DOHH2 (cell line): ENCODE data around the gene NFIA.
"Not testable (repeated sequence)": the region's sequence is repeated elsewhere in the genome, so short reads cannot be mapped to it uniquely, and the experiment has no call there.

Experiments used
- H3F3A ChIP-seq: fragments of 200-600 bp; sonication (generic), shearing (Covaris generic); 2 replicates; pipeline ENCODE4 v1.6.0; 2016; ENCODE audit warnings: antibody characterized with exemption, mild to moderate bottlenecking; ENCODE audit not compliant: control insufficient read depth, insufficient read depth
- H3K27ac ChIP-seq: fragments of 200-600 bp; sonication (generic); 2 replicates; pipeline ENCODE4 v1.5.1; 2014; ENCODE audit warnings: low read depth, mild to moderate bottlenecking, low read length, moderate library complexity
- H3K27me3 ChIP-seq: fragments of 200-600 bp; sonication (generic); 2 replicates; pipeline ENCODE4 v1.6.1; 2014; ENCODE audit warnings: mild to moderate bottlenecking, low read length, mixed read lengths; ENCODE audit not compliant: control insufficient read depth
- H3K36me3 ChIP-seq: fragments of 200-600 bp; sonication (generic); 2 replicates; pipeline ENCODE4 v1.6.1; 2014; ENCODE audit warnings: mild to moderate bottlenecking, low read length, moderate library complexity, mixed read lengths; ENCODE audit not compliant: control insufficient read depth
- H3K4me1 ChIP-seq: fragments of 200-600 bp; sonication (generic); 2 replicates; pipeline ENCODE4 v1.6.1; 2014; ENCODE audit warnings: mild to moderate bottlenecking, low read length, mixed read lengths; ENCODE audit not compliant: control insufficient read depth
- H3K4me2 ChIP-seq: fragments of 200-600 bp; sonication (generic); 2 replicates; pipeline ENCODE4 v1.6.0; 2014; ENCODE audit warnings: mild to moderate bottlenecking, low read length, moderate library complexity
- H3K4me3 ChIP-seq: fragments of 200-600 bp; sonication (generic); 2 replicates; pipeline ENCODE4 v1.5.1; 2014; ENCODE audit warnings: mild to moderate bottlenecking, low read length, mixed read lengths
- H3K79me2 ChIP-seq: fragments of 200-600 bp; sonication (generic); 2 replicates; pipeline ENCODE4 v1.6.1; 2014; ENCODE audit warnings: mild to moderate bottlenecking, low read length, mixed read lengths; ENCODE audit not compliant: control insufficient read depth
- H3K9me2 ChIP-seq: fragments of 200-600 bp; sonication (generic); replicated peaks from 2 replicates; pipeline ENCODE4 v1.6.1; 2014; ENCODE audit warnings: mild to moderate bottlenecking, low read length, mixed read lengths; ENCODE audit not compliant: control insufficient read depth
- H3K9me3 ChIP-seq: fragments of 200-600 bp; sonication (generic); 2 replicates; pipeline ENCODE4 v1.6.1; 2014; ENCODE audit warnings: antibody characterized with exemption, low read length, mixed read lengths; ENCODE audit not compliant: control insufficient read depth, insufficient read depth
- H4K20me1 ChIP-seq: fragments of 200-600 bp; sonication (generic); 2 replicates; pipeline ENCODE4 v1.6.0; 2014; ENCODE audit warnings: low read depth, mild to moderate bottlenecking, antibody characterized with exemption, low read length, moderate library complexity; ENCODE audit not compliant: control insufficient read depth, insufficient read depth
- CTCF ChIP-seq: fragments of 200-600 bp; sonication (generic); IDR thresholded peaks from one replicate; pipeline ENCODE4 v1.5.1; 2014; ENCODE audit warnings: antibody characterized with exemption, mild to moderate bottlenecking, low read depth, low read length; ENCODE audit not compliant: poor library complexity, severe bottlenecking
- EZH2phosphoT487 ChIP-seq: fragments of 200-600 bp; sonication (generic); IDR thresholded peaks from 2 replicates; pipeline ENCODE4 v1.6.1; 2017; ENCODE audit warnings: borderline replicate concordance, mild to moderate bottlenecking, antibody characterized with exemption, low read length, moderate library complexity, mixed read lengths

NFIA gene

GRCh38 chr1:61463220-61463619 is 380.9 kb downstream of the NFIA start:
- no peaks in the 10 kb centered on the region for H3K27me3 ChIP-seq

GRCh38 chr1:61467836-61468235 is 385.5 kb downstream of the NFIA start:
- H3K36me3 ChIP-seq, H3K4me3 ChIP-seq, H3K9me2 ChIP-seq, H3K27me3 ChIP-seq, H3K9me3 ChIP-seq, H3K4me1 ChIP-seq, H3F3A ChIP-seq, H4K20me1 ChIP-seq, H3K4me2 ChIP-seq, H3K79me2 ChIP-seq, H3K27ac ChIP-seq: not testable (repeated sequence)

More at GRCh38 chr1:61463220-61463619, 380.9 kb downstream of the NFIA start:
- Histone ChIP-seq H4K20me1 (no peaks in the 10 kb centered on the region), H3F3A (no peaks in the 10 kb centered on the region), H3K4me1 (no peaks in the 10 kb centered on the region), H3K79me2 (no peaks in the 10 kb centered on the region), H3K36me3 (no peaks in the 10 kb centered on the region), H3K4me2 (no peak overlapping the region), H3K4me3 (no peak overlapping the region), H3K9me2 (no peaks in the 10 kb centered on the region), H3K27ac (no peak overlapping the region), H3K9me3 (no peaks in the 10 kb centered on the region)
- TF ChIP-seq EZH2phosphoT487 = no peak
- TF ChIP-seq CTCF = no peak

GRCh38 chr1:61469365-61469764 is 387.0 kb downstream of the NFIA start:
- no peak for TF ChIP-seq CTCF
- no peak for TF ChIP-seq EZH2phosphoT487
- no peaks in the 10 kb centered on the region for H3F3A ChIP-seq
- no peaks in the 10 kb centered on the region for H4K20me1 ChIP-seq
- no peak overlapping the region for H3K4me2 ChIP-seq
- no peaks in the 10 kb centered on the region for H3K36me3 ChIP-seq
- no peak overlapping the region for H3K27ac ChIP-seq
- no peaks in the 10 kb centered on the region for H3K27me3 ChIP-seq
- H3K9me2 ChIP-seq = no peaks in the 10 kb centered on the region
- H3K4me1 ChIP-seq = no peaks in the 10 kb centered on the region
- no peaks in the 10 kb centered on the region for H3K9me3 ChIP-seq
- no peaks in the 10 kb centered on the region for H3K79me2 ChIP-seq
- H3K4me3 ChIP-seq = no peak overlapping the region

GRCh38 chr1:61472876-61473275 is 390.5 kb downstream of the NFIA start:
- H4K20me1 ChIP-seq = no peaks in the 10 kb centered on the region
- no peak overlapping the region for H3K4me2 ChIP-seq
- H3K79me2 ChIP-seq = no peaks in the 10 kb centered on the region
- peaks cover 3% of the 10 kb centered on the region; the same call in 1 of the 2 replicates for H3K27me3 ChIP-seq
- no peaks in the 10 kb centered on the region for H3F3A ChIP-seq
- H3K4me3 ChIP-seq = no peak overlapping the region
- TF ChIP-seq CTCF (no peak), EZH2phosphoT487 (no peak)
- no peaks in the 10 kb centered on the region for H3K9me2 ChIP-seq
- H3K36me3 ChIP-seq = no peaks in the 10 kb centered on the region
- H3K9me3 ChIP-seq = no peaks in the 10 kb centered on the region
- H3K27ac ChIP-seq = no peak overlapping the region
- H3K4me1 ChIP-seq = no peaks in the 10 kb centered on the region
